Measurements from ENCODE around the gene MLN.

Gene MLN

GRCh38 chr6:33765368-33765767, 38.4 kb downstream of the MLN start:
- Histone ChIP-seq H3K36me3 (ENCODE audit: control insufficient read depth, insufficient read depth, low read length) (no peaks in the 10 kb centered on the region), H3K9me3 (ENCODE audit: control insufficient read depth, low read length) (no peaks in the 10 kb centered on the region), H3K27ac (ENCODE audit: insufficient read depth, low read length, poor library complexity, severe bottlenecking) (no peak overlapping the region), H3K4me1 (ENCODE audit: control insufficient read depth, insufficient read depth, low read length, poor library complexity, severe bottlenecking) (no peaks in the 10 kb centered on the region), H3K4me3 (ENCODE audit: insufficient read depth, low read depth, low read length, poor library complexity, severe bottlenecking) (no peak overlapping the region), H3K27me3 (replicated peaks; ENCODE audit: control insufficient read depth, insufficient read depth, low read length, poor library complexity, severe bottlenecking) (no peaks in the 10 kb centered on the region)
- DNase-seq, result no peak

- Histone ChIP-seq H3K27me3 (replicated peaks; ENCODE audit: control insufficient read depth, insufficient read depth, low read length, poor library complexity, severe bottlenecking) (no peaks in the 10 kb centered on the region), H3K4me3 (ENCODE audit: insufficient read depth, low read depth, low read length, poor library complexity, severe bottlenecking) (no peak overlapping the region), H3K36me3 (ENCODE audit: control insufficient read depth, insufficient read depth, low read length) (no peaks in the 10 kb centered on the region), H3K4me1 (ENCODE audit: control insufficient read depth, insufficient read depth, low read length, poor library complexity, severe bottlenecking) (no peaks in the 10 kb centered on the region), H3K9me3 (ENCODE audit: control insufficient read depth, low read length) (no peaks in the 10 kb centered on the region), H3K27ac (ENCODE audit: insufficient read depth, low read length, poor library complexity, severe bottlenecking) (no peak overlapping the region)
- no peak for DNase-seq
Measured at GRCh38 chr6:33764036-33764435, 39.8 kb downstream of the MLN start.

GRCh38 chr6:33763483-33763882, 40.3 kb downstream of the MLN start:
- Histone ChIP-seq H3K27ac (ENCODE audit: insufficient read depth, low read length, poor library complexity, severe bottlenecking) (no peak overlapping the region), H3K4me3 (ENCODE audit: insufficient read depth, low read depth, low read length, poor library complexity, severe bottlenecking) (no peak overlapping the region), H3K9me3 (ENCODE audit: control insufficient read depth, low read length) (no peaks in the 10 kb centered on the region), H3K27me3 (replicated peaks; ENCODE audit: control insufficient read depth, insufficient read depth, low read length, poor library complexity, severe bottlenecking) (no peaks in the 10 kb centered on the region), H3K36me3 (ENCODE audit: control insufficient read depth, insufficient read depth, low read length) (no peaks in the 10 kb centered on the region), H3K4me1 (ENCODE audit: control insufficient read depth, insufficient read depth, low read length, poor library complexity, severe bottlenecking) (no peaks in the 10 kb centered on the region)
- no peak for DNase-seq

- H3K36me3 ChIP-seq (ENCODE audit: control insufficient read depth, insufficient read depth, low read length), result no peaks in the 10 kb centered on the region
- H3K4me1 ChIP-seq (ENCODE audit: control insufficient read depth, insufficient read depth, low read length, poor library complexity, severe bottlenecking), result no peaks in the 10 kb centered on the region
- no peak overlapping the region for H3K4me3 ChIP-seq (ENCODE audit: insufficient read depth, low read depth, low read length, poor library complexity, severe bottlenecking)
- H3K27me3 ChIP-seq (replicated peaks; ENCODE audit: control insufficient read depth, insufficient read depth, low read length, poor library complexity, severe bottlenecking), result no peaks in the 10 kb centered on the region
- no peaks in the 10 kb centered on the region for H3K9me3 ChIP-seq (ENCODE audit: control insufficient read depth, low read length)
- no peak for DNase-seq
- no peak overlapping the region for H3K27ac ChIP-seq (ENCODE audit: insufficient read depth, low read length, poor library complexity, severe bottlenecking)
Measured at GRCh38 chr6:33762713-33763112, 41.1 kb downstream of the MLN start.

- Histone ChIP-seq H3K27ac (ENCODE audit: insufficient read depth, low read length, poor library complexity, severe bottlenecking) (no peak overlapping the region), H3K36me3 (ENCODE audit: control insufficient read depth, insufficient read depth, low read length) (no peaks in the 10 kb centered on the region), H3K27me3 (replicated peaks; ENCODE audit: control insufficient read depth, insufficient read depth, low read length, poor library complexity, severe bottlenecking) (no peaks in the 10 kb centered on the region), H3K4me1 (ENCODE audit: control insufficient read depth, insufficient read depth, low read length, poor library complexity, severe bottlenecking) (no peaks in the 10 kb centered on the region), H3K4me3 (ENCODE audit: insufficient read depth, low read depth, low read length, poor library complexity, severe bottlenecking) (no peak overlapping the region), H3K9me3 (ENCODE audit: control insufficient read depth, low read length) (no peaks in the 10 kb centered on the region)
- DNase-seq, result no peak
Measured at GRCh38 chr6:33761922-33762629, 41.7 kb downstream of the MLN start.

- Histone ChIP-seq H3K4me3 (ENCODE audit: insufficient read depth, low read depth, low read length, poor library complexity, severe bottlenecking) (no peak overlapping the region), H3K27ac (ENCODE audit: insufficient read depth, low read length, poor library complexity, severe bottlenecking) (no peak overlapping the region), H3K36me3 (ENCODE audit: control insufficient read depth, insufficient read depth, low read length) (no peaks in the 10 kb centered on the region), H3K27me3 (replicated peaks; ENCODE audit: control insufficient read depth, insufficient read depth, low read length, poor library complexity, severe bottlenecking) (no peaks in the 10 kb centered on the region), H3K9me3 (ENCODE audit: control insufficient read depth, low read length) (no peaks in the 10 kb centered on the region), H3K4me1 (ENCODE audit: control insufficient read depth, insufficient read depth, low read length, poor library complexity, severe bottlenecking) (no peaks in the 10 kb centered on the region)
- DNase-seq, result no peak
Measured at GRCh38 chr6:33761581-33761921, 42.3 kb downstream of the MLN start.

- Histone ChIP-seq H3K27me3 (replicated peaks; ENCODE audit: control insufficient read depth, insufficient read depth, low read length, poor library complexity, severe bottlenecking) (no peaks in the 10 kb centered on the region), H3K9me3 (ENCODE audit: control insufficient read depth, low read length) (no peaks in the 10 kb centered on the region), H3K36me3 (ENCODE audit: control insufficient read depth, insufficient read depth, low read length) (no peaks in the 10 kb centered on the region), H3K27ac (ENCODE audit: insufficient read depth, low read length, poor library complexity, severe bottlenecking) (no peak overlapping the region), H3K4me3 (ENCODE audit: insufficient read depth, low read depth, low read length, poor library complexity, severe bottlenecking) (no peak overlapping the region), H3K4me1 (ENCODE audit: control insufficient read depth, insufficient read depth, low read length, poor library complexity, severe bottlenecking) (no peaks in the 10 kb centered on the region)
- no peak for DNase-seq
Measured at GRCh38 chr6:33759887-33760629, 43.7 kb downstream of the MLN start.

GRCh38 chr6:33758815-33759216, 45.0 kb downstream of the MLN start:
- H3K27me3 ChIP-seq (replicated peaks; ENCODE audit: control insufficient read depth, insufficient read depth, low read length, poor library complexity, severe bottlenecking), result no peaks in the 10 kb centered on the region
- no peak overlapping the region for H3K4me3 ChIP-seq (ENCODE audit: insufficient read depth, low read depth, low read length, poor library complexity, severe bottlenecking)
- DNase-seq, result no peak
- H3K36me3 ChIP-seq (ENCODE audit: control insufficient read depth, insufficient read depth, low read length), result no peaks in the 10 kb centered on the region
- no peak overlapping the region for H3K27ac ChIP-seq (ENCODE audit: insufficient read depth, low read length, poor library complexity, severe bottlenecking)
- no peaks in the 10 kb centered on the region for H3K4me1 ChIP-seq (ENCODE audit: control insufficient read depth, insufficient read depth, low read length, poor library complexity, severe bottlenecking)
- H3K9me3 ChIP-seq (ENCODE audit: control insufficient read depth, low read length), result no peaks in the 10 kb centered on the region

GRCh38 chr6:33757906-33758305, 45.9 kb downstream of the MLN start:
- no peak overlapping the region for H3K4me3 ChIP-seq (ENCODE audit: insufficient read depth, low read depth, low read length, poor library complexity, severe bottlenecking)
- no peaks in the 10 kb centered on the region for H3K36me3 ChIP-seq (ENCODE audit: control insufficient read depth, insufficient read depth, low read length)
- no peaks in the 10 kb centered on the region for H3K9me3 ChIP-seq (ENCODE audit: control insufficient read depth, low read length)
- H3K27ac ChIP-seq (ENCODE audit: insufficient read depth, low read length, poor library complexity, severe bottlenecking), result no peak overlapping the region
- H3K27me3 ChIP-seq (replicated peaks; ENCODE audit: control insufficient read depth, insufficient read depth, low read length, poor library complexity, severe bottlenecking), result no peaks in the 10 kb centered on the region
- DNase-seq, result no peak
- no peaks in the 10 kb centered on the region for H3K4me1 ChIP-seq (ENCODE audit: control insufficient read depth, insufficient read depth, low read length, poor library complexity, severe bottlenecking)

- Histone ChIP-seq H3K27me3 (replicated peaks; ENCODE audit: control insufficient read depth, insufficient read depth, low read length, poor library complexity, severe bottlenecking) (no peaks in the 10 kb centered on the region), H3K4me3 (ENCODE audit: insufficient read depth, low read depth, low read length, poor library complexity, severe bottlenecking) (no peak overlapping the region), H3K27ac (ENCODE audit: insufficient read depth, low read length, poor library complexity, severe bottlenecking) (no peak overlapping the region), H3K9me3 (ENCODE audit: control insufficient read depth, low read length) (no peaks in the 10 kb centered on the region), H3K36me3 (ENCODE audit: control insufficient read depth, insufficient read depth, low read length) (no peaks in the 10 kb centered on the region), H3K4me1 (ENCODE audit: control insufficient read depth, insufficient read depth, low read length, poor library complexity, severe bottlenecking) (no peaks in the 10 kb centered on the region)
- no peak for DNase-seq
Measured at GRCh38 chr6:33757113-33757512, 46.7 kb downstream of the MLN start.

All from effector memory CD4-positive, alpha-beta T cell (primary cell).